ENCODE measurements around the gene POU2F2.

DNA sequence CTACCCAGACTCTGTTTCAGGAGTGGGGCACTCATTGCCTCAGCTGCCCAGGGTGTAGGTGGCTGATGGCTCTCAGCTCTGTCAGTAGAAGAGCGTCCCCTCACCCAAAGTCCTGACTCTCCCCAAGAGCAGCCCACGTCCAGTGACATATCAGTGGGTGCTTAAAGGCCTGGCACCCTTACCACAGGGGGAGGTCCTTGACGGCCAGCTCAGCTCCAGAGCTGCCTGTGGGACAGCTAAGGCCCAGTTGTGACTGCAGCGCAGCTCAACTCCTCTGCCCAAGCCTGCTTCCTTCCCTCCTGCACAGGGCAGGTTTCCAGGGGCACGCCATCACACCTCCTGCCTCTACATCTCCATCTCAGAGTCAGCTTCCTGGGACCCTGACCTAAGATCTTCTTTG, 94.6 kb downstream of the POU2F2 start:
- TF ChIP-seq POLR2A (IDR thresholded peaks at IDR 0.05) (no peak), CTCF (IDR thresholded peaks at IDR 0.05) (no peak)
